SIG-M5 treated with dmso at 0.1 percent for 504 hours (cell line): ENCODE data around the gene SLC35B3.
"Not testable (repeated sequence)": the region's sequence is repeated elsewhere in the genome, so short reads cannot be mapped to it uniquely, and the experiment has no call there.

Experiments used
- DNase-seq: peaks from one replicate; lab custom pipeline; 2025; ENCODE audit not compliant: unreplicated experiment; lab: John Stamatoyannopoulos, UW

Gene SLC35B3

DNA sequence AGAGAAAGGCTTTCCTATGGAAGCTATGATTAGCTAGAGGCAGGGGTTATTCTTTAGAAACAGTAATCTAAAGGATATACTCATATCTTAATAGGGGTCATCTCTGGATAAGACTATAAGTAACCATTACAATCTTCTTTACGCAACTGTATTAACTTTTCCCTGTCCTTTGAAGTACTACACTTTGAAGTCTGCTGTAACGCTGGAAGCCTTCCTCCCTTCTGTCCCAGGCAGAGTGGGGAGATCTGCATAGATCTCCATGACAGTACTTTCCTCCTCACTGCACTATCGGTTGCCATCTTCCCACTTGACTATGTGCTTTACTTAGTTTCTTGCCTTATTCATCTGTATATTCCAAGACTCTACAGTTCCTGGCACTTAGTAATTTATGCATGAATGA is 20.1 kb downstream of the SLC35B3 start:
- no peak for DNase-seq

GRCh38 chr6:8414844-8415243 is 20.5 kb downstream of the SLC35B3 start:
- no peak for DNase-seq

GRCh38 chr6:8405946-8406345 is 29.4 kb downstream of the SLC35B3 start:
- DNase-seq, result not testable (repeated sequence)

DNA sequence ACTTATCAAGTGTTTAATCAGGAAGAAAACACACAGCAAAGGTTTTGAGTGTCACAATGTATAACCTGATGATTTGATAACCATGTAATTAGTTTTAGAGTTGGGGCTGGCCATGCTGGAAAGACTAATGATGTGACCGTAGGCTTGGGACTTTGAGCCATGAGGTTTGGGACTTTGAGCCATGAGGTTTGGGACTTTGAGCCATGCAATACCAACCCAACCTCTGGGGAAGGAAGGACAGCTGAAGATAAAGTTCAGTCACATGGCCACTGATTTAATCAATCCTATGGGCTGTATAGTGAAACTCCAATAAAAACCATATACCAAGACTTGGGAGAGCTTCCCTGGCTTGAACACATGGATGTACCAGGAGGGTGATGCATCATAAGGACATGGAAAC is 32.8 kb downstream of the SLC35B3 start:
- no peak for DNase-seq

GRCh38 chr6:8400663-8401062 is 34.7 kb downstream of the SLC35B3 start:
- no peak for DNase-seq

GRCh38 chr6:8392569-8392968 is 42.8 kb downstream of the SLC35B3 start:
- DNase-seq, result peak; percentile 50

DNA sequence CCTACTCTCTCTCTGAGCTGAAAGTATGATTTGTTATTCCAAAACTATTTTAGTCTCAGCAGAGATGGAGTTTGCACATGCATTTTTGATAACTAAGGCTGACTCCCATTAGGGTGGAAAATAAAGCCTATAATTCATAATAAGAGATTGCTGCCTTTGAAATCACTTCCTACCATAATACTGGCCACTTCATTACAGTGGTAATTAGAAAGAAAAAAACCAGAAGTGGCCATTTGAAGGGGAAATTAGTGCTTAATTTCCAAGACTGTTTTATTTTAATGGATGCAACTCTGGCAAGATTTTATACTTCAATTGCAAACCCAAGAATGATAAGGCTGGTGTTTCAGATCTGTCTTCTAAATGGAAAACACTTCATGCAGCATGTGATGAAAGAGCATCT is 43.4 kb downstream of the SLC35B3 start:
- no peak for DNase-seq

DNA sequence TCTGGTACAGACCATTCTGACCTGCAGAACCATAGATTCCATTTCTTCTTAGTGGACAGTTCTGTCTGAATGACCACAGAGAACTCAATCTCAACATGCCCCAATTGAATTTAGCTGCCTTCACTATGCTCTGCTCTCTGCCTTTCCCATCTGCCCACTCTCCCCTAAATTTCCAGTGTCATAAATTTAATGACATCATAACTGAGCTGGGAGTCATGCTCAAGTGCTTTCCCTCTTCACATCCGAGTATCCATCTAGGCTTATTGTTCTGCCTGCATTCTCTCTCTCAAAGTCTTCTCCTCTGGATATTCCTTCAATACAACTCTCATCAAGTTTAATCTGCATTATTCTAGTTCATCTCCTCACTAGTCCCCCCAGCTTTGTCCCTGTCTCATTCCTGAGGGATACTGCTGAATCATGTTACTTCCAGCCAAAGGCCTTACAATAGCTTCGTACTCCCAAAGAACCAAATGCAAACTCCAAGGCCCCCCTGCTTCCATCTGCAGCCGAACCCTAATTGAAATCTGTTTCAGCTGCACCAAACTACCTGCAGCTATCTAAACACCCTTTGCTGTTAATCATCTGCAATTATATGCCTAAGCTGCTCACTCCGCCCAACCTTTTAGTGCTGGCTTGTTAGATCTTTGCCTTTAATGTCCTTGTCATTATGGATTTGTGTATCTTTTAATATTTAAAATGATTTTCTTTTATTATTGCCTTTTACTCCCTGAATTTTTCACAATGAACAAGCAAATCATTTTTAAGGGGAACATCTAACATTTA is 46.1 kb downstream of the SLC35B3 start:
- DNase-seq, result no peak

DNA sequence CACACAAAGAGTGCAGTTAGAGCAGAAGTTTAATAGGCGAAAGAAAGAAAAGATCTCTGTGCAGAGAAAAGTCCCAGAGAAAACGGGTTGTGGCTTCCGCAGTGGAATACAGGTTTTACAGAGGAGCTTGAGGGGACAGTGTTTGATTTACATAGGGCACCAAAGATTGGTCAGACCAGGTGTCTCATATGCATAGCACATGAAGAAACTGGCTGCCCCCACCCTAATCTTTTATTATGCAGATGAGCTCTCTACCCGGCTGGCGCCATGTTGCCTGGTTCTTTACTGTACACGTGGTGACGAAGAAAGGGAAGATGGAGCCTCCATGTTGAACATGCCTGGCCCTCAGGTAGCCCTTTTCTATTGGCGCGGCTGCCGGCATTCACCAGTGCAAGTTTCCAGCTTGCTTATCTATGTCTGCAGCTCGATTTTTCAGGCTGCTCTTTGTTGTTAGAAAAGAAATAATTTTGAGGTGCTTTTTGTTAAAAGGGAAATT is 47.4 kb downstream of the SLC35B3 start:
- DNase-seq, result no peak

GRCh38 chr6:8383584-8383983 is 51.8 kb downstream of the SLC35B3 start:
- DNase-seq, result no peak

DNA sequence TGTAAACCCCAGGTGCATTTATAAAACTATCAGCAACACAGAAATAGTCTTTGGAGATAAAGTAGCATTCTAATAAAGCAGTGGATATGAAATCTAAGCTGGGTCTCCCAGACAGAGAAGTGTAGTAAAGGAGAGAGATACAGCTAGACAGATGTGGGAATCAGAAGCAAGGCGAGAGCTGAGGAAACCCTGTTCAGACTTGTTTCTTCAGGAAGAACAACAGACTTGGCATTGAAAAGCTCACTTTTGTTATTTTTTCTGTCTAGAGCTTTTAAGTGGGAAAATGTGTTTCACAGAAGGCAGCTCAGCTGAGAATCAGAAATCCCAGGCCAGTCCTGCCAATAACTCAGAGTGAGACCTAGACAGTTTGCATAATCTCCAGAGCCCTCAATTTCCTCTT is 52.9 kb downstream of the SLC35B3 start:
- no peak for DNase-seq

- no peak for DNase-seq
These were observed 59.4 kb downstream of the SLC35B3 start for GRCh38 chr6:8375916-8376315.
